Skeletal muscle cell (primary cell): ENCODE results near the gene FNDC3A.
"Not testable (repeated sequence)": the region's sequence is repeated elsewhere in the genome, so short reads cannot be mapped to it uniquely, and the experiment has no call there.

Source experiments
- DNase-seq: peaks from one replicate; pipeline ENCODE4 v3.0.0-alpha.2; 2010; ENCODE audit warnings: low read depth
- H3K4me3 ChIP-seq: 2 replicates; pipeline ENCODE4 v1.5.1; 2011; ENCODE audit warnings: low read depth, mild to moderate bottlenecking, control low read depth, low read length, moderate library complexity

The FNDC3A gene

GRCh38 chr13:49029570-49029969 is 53.9 kb downstream of the FNDC3A start:
- DNase-seq, result no peak
- H3K4me3 ChIP-seq, result no peak overlapping the region

- DNase-seq, result no peak
- H3K4me3 ChIP-seq, result no peak overlapping the region
These were observed 54.5 kb downstream of the FNDC3A start for GRCh38 chr13:49030213-49030612.

GRCh38 chr13:49040872-49041271 is 65.2 kb downstream of the FNDC3A start:
- DNase-seq, result no peak
- H3K4me3 ChIP-seq, result no peak overlapping the region

GRCh38 chr13:49042476-49042875 is 66.8 kb downstream of the FNDC3A start:
- no peak overlapping the region for H3K4me3 ChIP-seq
- no peak for DNase-seq

- no peak overlapping the region for H3K4me3 ChIP-seq
- no peak for DNase-seq
These were observed 68.3 kb downstream of the FNDC3A start for GRCh38 chr13:49044008-49044407.

- DNase-seq, result no peak
- H3K4me3 ChIP-seq, result no peak overlapping the region
These were observed 69.1 kb downstream of the FNDC3A start for GRCh38 chr13:49044836-49045235.

- no peak for DNase-seq
- H3K4me3 ChIP-seq, result no peak overlapping the region
These were observed 70.3 kb downstream of the FNDC3A start for GRCh38 chr13:49046002-49046401.

- H3K4me3 ChIP-seq, result no peak overlapping the region
- no peak for DNase-seq
These were observed 70.8 kb downstream of the FNDC3A start for GRCh38 chr13:49046519-49046918.

GRCh38 chr13:49052813-49053212 is 77.1 kb downstream of the FNDC3A start:
- DNase-seq, result no peak
- H3K4me3 ChIP-seq, result no peak overlapping the region

GRCh38 chr13:49053215-49053614 is 77.5 kb downstream of the FNDC3A start:
- DNase-seq, result no peak
- no peak overlapping the region for H3K4me3 ChIP-seq

- no peak for DNase-seq
- H3K4me3 ChIP-seq, result no peak overlapping the region
These were observed 78.2 kb downstream of the FNDC3A start for GRCh38 chr13:49053906-49054305.

GRCh38 chr13:49055021-49055420 is 79.3 kb downstream of the FNDC3A start:
- no peak for DNase-seq
- H3K4me3 ChIP-seq, result no peak overlapping the region

- H3K4me3 ChIP-seq, result no peak overlapping the region
- DNase-seq, result no peak
These were observed 81.5 kb downstream of the FNDC3A start for GRCh38 chr13:49057176-49057575.

GRCh38 chr13:49058761-49059160 is 83.0 kb downstream of the FNDC3A start:
- DNase-seq, result no peak
- H3K4me3 ChIP-seq, result no peak overlapping the region

GRCh38 chr13:49060678-49061387 is 85.1 kb downstream of the FNDC3A start:
- no peak for DNase-seq
- H3K4me3 ChIP-seq, result no peak overlapping the region

GRCh38 chr13:49061388-49061752 is 85.7 kb downstream of the FNDC3A start:
- not testable (repeated sequence) for H3K4me3 ChIP-seq, DNase-seq

GRCh38 chr13:49062297-49062896 is 86.7 kb downstream of the FNDC3A start:
- no peak overlapping the region for H3K4me3 ChIP-seq
- no peak for DNase-seq

GRCh38 chr13:49063011-49063410 is 87.3 kb downstream of the FNDC3A start:
- H3K4me3 ChIP-seq, result no peak overlapping the region
- no peak for DNase-seq

- H3K4me3 ChIP-seq, result no peak overlapping the region
- no peak for DNase-seq
These were observed 87.8 kb downstream of the FNDC3A start for GRCh38 chr13:49063497-49063896.

- no peak overlapping the region for H3K4me3 ChIP-seq
- no peak for DNase-seq
These were observed 88.8 kb downstream of the FNDC3A start for GRCh38 chr13:49064476-49064875.

GRCh38 chr13:49066856-49067255 is 91.1 kb downstream of the FNDC3A start:
- H3K4me3 ChIP-seq, result no peak overlapping the region
- DNase-seq, result no peak
